ENCODE data around the gene GAGE2A.
"Not testable (repeated sequence)": the region's sequence is repeated elsewhere in the genome, so short reads cannot be mapped to it uniquely, and the experiment has no call there.

Gene GAGE2A

GRCh38 chrX:49589196-49589595, at the start of gene GAGE2A:
TSS of gene GAGE2A (plus strand) at chrX:49589496. CDS start at chrX:49590651, 1,155 bp downstream.
- H3K4me1 Mint-ChIP-seq, H3K27me3 Mint-ChIP-seq, H3K36me3 Mint-ChIP-seq, CTCF ChIA-PET, H3K9me3 Mint-ChIP-seq, H3K27ac Mint-ChIP-seq, H3K4me3 Mint-ChIP-seq, DNase-seq: not testable (repeated sequence)

GRCh38 chrX:49541433-49541832, 47.9 kb upstream of the GAGE2A start, which contains the start of gene GAGE12D:
TSS of gene GAGE12D (plus strand) at chrX:49541733. CDS start at chrX:49542888, 1,155 bp downstream.
- CTCF ChIA-PET, H3K4me3 Mint-ChIP-seq, H3K27ac Mint-ChIP-seq, H3K27me3 Mint-ChIP-seq, H3K4me1 Mint-ChIP-seq, H3K36me3 Mint-ChIP-seq, DNase-seq, H3K9me3 Mint-ChIP-seq: not testable (repeated sequence)

- H3K4me3 Mint-ChIP-seq, result not testable (repeated sequence)
Measured at GRCh38 chrX:49550989-49551388, 38.3 kb upstream of the GAGE2A start, which contains the start of gene GAGE12E. TSS of gene GAGE12E (plus strand) at chrX:49551289. CDS start at chrX:49552444, 1,155 bp downstream.

GRCh38 chrX:49560542-49560941, 28.8 kb upstream of the GAGE2A start, which contains the start of gene GAGE12F:
TSS of gene GAGE12F (plus strand) at chrX:49560842. CDS start at chrX:49561997, 1,155 bp downstream.
- H3K27me3 Mint-ChIP-seq, DNase-seq, H3K9me3 Mint-ChIP-seq, H3K4me3 Mint-ChIP-seq, CTCF ChIA-PET, H3K36me3 Mint-ChIP-seq, H3K27ac Mint-ChIP-seq, H3K4me1 Mint-ChIP-seq: not testable (repeated sequence)

More at GRCh38 chrX:49550989-49551388, 38.3 kb upstream of the GAGE2A start, which contains the start of gene GAGE12E:
- CTCF ChIA-PET, H3K36me3 Mint-ChIP-seq, H3K9me3 Mint-ChIP-seq, DNase-seq, H3K27ac Mint-ChIP-seq, H3K27me3 Mint-ChIP-seq, H3K4me1 Mint-ChIP-seq: not testable (repeated sequence)

- H3K27ac Mint-ChIP-seq, H3K9me3 Mint-ChIP-seq, H3K4me1 Mint-ChIP-seq, H3K4me3 Mint-ChIP-seq, H3K36me3 Mint-ChIP-seq, DNase-seq, H3K27me3 Mint-ChIP-seq, CTCF ChIA-PET: not testable (repeated sequence)
Measured at GRCh38 chrX:49568728-49569127, 20.6 kb upstream of the GAGE2A start.

- H3K27me3 Mint-ChIP-seq, H3K27ac Mint-ChIP-seq, H3K4me3 Mint-ChIP-seq, H3K36me3 Mint-ChIP-seq, CTCF ChIA-PET, H3K9me3 Mint-ChIP-seq, DNase-seq, H3K4me1 Mint-ChIP-seq: not testable (repeated sequence)
Measured at GRCh38 chrX:49569152-49569551, 20.1 kb upstream of the GAGE2A start.

GRCh38 chrX:49570100-49570499, 19.2 kb upstream of the GAGE2A start, which contains the start of gene GAGE12G:
TSS of gene GAGE12G (plus strand) at chrX:49570400. CDS start at chrX:49571555, 1,155 bp downstream.
- H3K36me3 Mint-ChIP-seq, H3K27me3 Mint-ChIP-seq, H3K4me3 Mint-ChIP-seq, H3K4me1 Mint-ChIP-seq, CTCF ChIA-PET, H3K27ac Mint-ChIP-seq, H3K9me3 Mint-ChIP-seq, DNase-seq: not testable (repeated sequence)

GRCh38 chrX:49579649-49580048, 9.6 kb upstream of the GAGE2A start, which contains the start of gene GAGE12H:
TSS of gene GAGE12H (plus strand) at chrX:49579949. CDS start at chrX:49581104, 1,155 bp downstream.
- CTCF ChIA-PET, H3K4me3 Mint-ChIP-seq, H3K27ac Mint-ChIP-seq, H3K4me1 Mint-ChIP-seq, H3K36me3 Mint-ChIP-seq, H3K27me3 Mint-ChIP-seq, H3K9me3 Mint-ChIP-seq, DNase-seq: not testable (repeated sequence)

- CTCF ChIA-PET, H3K36me3 Mint-ChIP-seq: not testable (repeated sequence)
- peak; percentile 19 for DNase-seq
Measured at GRCh38 chrX:49589769-49590478, 628 bp downstream of the GAGE2A start.

GRCh38 chrX:49590488-49590887, 1.2 kb downstream of the GAGE2A start:
- H3K4me3 Mint-ChIP-seq, H3K9me3 Mint-ChIP-seq, H3K36me3 Mint-ChIP-seq, CTCF ChIA-PET, DNase-seq, H3K27ac Mint-ChIP-seq, H3K27me3 Mint-ChIP-seq, H3K4me1 Mint-ChIP-seq: not testable (repeated sequence)

More at GRCh38 chrX:49589769-49590478, 628 bp downstream of the GAGE2A start:
- H3K27me3 Mint-ChIP-seq, H3K27ac Mint-ChIP-seq, H3K4me1 Mint-ChIP-seq, H3K9me3 Mint-ChIP-seq, H3K4me3 Mint-ChIP-seq: not testable (repeated sequence)

- CTCF ChIA-PET, H3K4me3 Mint-ChIP-seq, H3K9me3 Mint-ChIP-seq, H3K27me3 Mint-ChIP-seq, H3K4me1 Mint-ChIP-seq, DNase-seq, H3K27ac Mint-ChIP-seq, H3K36me3 Mint-ChIP-seq: not testable (repeated sequence)
Measured at GRCh38 chrX:49598720-49599119, 9.4 kb downstream of the GAGE2A start, which contains the start of gene GAGE1. TSS of gene GAGE1 (plus strand) at chrX:49599020. CDS start at chrX:49600175, 1,155 bp downstream.

- H3K4me3 Mint-ChIP-seq, result no peak overlapping the region
- no peak overlapping the region for H3K27ac Mint-ChIP-seq
- no peaks in the 10 kb centered on the region for H3K27me3 Mint-ChIP-seq
- H3K9me3 Mint-ChIP-seq, result no peaks in the 10 kb centered on the region
- H3K4me1 Mint-ChIP-seq, result no peaks in the 10 kb centered on the region
- no peaks in the 10 kb centered on the region for H3K36me3 Mint-ChIP-seq
- CTCF ChIA-PET, result no interaction called here
- DNase-seq, result no peak
Measured at GRCh38 chrX:49610718-49611310, 21.5 kb downstream of the GAGE2A start.

GRCh38 chrX:49618574-49618973, 29.3 kb downstream of the GAGE2A start:
- no peak overlapping the region for H3K27ac Mint-ChIP-seq
- CTCF ChIA-PET, result no interaction called here
- H3K36me3 Mint-ChIP-seq, result no peaks in the 10 kb centered on the region

GRCh38 chrX:49627086-49627777, 37.9 kb downstream of the GAGE2A start:
- Mint-ChIP-seq H3K9me3 (peaks cover 5% of the 10 kb centered on the region), H3K36me3 (no peaks in the 10 kb centered on the region), H3K4me3 (no peak overlapping the region), H3K4me1 (no peaks in the 10 kb centered on the region), H3K27ac (no peak overlapping the region), H3K27me3 (peaks cover 4% of the 10 kb centered on the region)
- CTCF ChIA-PET, result no interaction called here
- DNase-seq, result no peak

More at GRCh38 chrX:49618574-49618973, 29.3 kb downstream of the GAGE2A start:
- Mint-ChIP-seq H3K4me1 (no peaks in the 10 kb centered on the region), H3K9me3 (peaks cover 2% of the 10 kb centered on the region), H3K27me3 (no peaks in the 10 kb centered on the region), H3K4me3 (no peak overlapping the region)
- DNase-seq, result no peak
